ENCODE measurements around the gene TEX28.

TEX28 gene

DNA sequence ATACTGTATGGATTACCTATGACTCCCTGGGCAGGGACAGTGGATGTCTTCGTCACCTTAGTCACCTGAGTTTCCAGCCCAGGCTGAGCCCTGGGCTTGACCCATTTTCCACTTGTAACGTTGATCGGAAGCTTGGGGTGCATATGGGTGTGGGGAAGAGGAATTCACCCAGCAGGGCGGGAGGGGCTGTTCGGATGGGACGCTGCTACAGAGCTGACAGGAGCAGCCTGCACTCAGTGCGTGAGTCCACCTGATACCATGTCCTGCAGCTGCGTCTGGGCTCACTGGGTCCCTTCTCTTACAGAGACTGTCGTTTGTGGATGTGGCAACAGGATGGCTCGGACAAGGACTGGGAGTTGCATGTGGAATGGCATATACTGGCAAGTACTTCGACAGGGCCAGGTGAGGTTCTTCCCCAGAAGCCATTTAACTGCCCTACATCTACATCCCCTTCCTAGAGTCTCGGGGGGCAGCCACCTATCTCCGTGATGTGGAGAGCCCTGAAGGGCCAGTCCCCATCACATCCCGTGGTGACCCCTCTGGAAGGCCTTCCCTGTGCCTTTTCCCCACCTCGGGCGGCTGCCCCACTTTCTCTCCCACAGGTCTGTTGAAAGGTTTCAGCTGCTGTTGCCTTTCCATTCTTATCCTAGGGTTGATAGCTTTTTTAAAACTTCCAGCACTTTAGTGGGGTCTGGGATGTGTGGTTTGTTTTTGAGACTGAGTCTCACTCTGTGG lies 14.3 kb upstream of the TEX28 start:
- Histone ChIP-seq H3K4me3 (ENCODE audit: low read depth in 1 of 2, low read length in 1 of 2) (no peak overlapping the region), H3K27ac (peak overlapping the region; percentile 92), H3K9me3 (no peaks in the 10 kb centered on the region), H3K36me3 (no peaks in the 10 kb centered on the region), H3K27me3 (no peaks in the 10 kb centered on the region), H3K4me1 (ENCODE audit: control insufficient read depth in 1 of 2, insufficient read depth in 1 of 2, low read depth in 1 of 2, low read length in 1 of 2) (peaks cover 42 to 45% of the 10 kb centered on the region in 2 experiments)
- TF ChIP-seq, protein P1, sequence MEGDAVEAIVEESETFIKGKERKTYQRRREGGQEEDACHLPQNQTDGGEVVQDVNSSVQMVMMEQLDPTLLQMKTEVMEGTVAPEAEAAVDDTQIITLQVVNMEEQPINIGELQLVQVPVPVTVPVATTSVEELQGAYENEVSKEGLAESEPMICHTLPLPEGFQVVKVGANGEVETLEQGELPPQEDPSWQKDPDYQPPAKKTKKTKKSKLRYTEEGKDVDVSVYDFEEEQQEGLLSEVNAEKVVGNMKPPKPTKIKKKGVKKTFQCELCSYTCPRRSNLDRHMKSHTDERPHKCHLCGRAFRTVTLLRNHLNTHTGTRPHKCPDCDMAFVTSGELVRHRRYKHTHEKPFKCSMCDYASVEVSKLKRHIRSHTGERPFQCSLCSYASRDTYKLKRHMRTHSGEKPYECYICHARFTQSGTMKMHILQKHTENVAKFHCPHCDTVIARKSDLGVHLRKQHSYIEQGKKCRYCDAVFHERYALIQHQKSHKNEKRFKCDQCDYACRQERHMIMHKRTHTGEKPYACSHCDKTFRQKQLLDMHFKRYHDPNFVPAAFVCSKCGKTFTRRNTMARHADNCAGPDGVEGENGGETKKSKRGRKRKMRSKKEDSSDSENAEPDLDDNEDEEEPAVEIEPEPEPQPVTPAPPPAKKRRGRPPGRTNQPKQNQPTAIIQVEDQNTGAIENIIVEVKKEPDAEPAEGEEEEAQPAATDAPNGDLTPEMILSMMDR (IDR thresholded peaks at IDR 0.05): no peak

DNA sequence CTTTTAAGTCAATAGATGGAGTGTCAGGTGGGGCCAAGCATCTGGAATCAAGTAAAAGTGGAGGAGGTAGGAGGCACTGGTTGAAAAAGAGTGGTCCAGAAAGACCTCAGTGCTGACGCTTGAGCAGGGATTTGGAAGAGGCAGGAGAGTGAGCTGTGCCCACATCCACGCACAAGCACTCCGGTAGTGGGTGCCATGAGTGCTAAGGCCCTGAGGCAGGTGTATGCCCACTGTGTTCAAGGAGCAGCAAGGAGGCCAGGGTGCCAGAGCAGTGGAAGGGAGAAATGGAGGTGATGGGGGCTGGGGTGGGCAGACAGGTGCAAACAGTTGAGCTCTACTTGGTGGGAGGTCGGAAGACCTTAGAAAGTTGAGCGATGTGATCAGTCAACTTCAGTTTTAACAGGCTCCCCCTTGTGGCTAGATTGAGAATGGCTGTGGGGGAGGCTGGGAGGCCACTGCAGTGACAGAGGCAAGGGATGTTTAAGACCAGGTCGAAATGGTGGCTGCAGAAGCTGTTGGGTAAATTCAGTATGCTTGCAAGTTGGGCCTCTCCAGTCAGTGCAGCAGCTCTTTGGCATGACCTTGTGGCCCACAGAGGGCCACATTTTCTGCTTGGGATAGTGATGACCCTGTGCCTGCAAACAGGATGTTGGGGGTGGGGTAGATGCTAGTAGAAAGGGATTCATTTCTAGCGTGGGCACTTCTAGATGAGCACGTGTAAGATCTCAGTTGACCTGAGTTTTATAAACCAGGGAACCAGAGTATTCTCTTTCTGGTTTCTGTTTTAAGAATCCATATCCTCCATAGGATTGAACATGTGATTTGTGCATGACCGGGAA lies 13.4 kb upstream of the TEX28 start:
- no peaks in the 10 kb centered on the region for H3K9me3 ChIP-seq
- peaks cover 45 to 48% of the 10 kb centered on the region in 2 experiments for H3K4me1 ChIP-seq (ENCODE audit: control insufficient read depth in 1 of 2, insufficient read depth in 1 of 2, low read depth in 1 of 2, low read length in 1 of 2)
- H3K4me3 ChIP-seq (ENCODE audit: low read depth in 1 of 2, low read length in 1 of 2): no peak overlapping the region
- TF ChIP-seq, protein P1 (IDR thresholded peaks at IDR 0.05): peak; percentile 81
- H3K27me3 ChIP-seq: no peaks in the 10 kb centered on the region
- H3K27ac ChIP-seq: peak overlapping the region; percentile 92
- no peaks in the 10 kb centered on the region for H3K36me3 ChIP-seq

DNA sequence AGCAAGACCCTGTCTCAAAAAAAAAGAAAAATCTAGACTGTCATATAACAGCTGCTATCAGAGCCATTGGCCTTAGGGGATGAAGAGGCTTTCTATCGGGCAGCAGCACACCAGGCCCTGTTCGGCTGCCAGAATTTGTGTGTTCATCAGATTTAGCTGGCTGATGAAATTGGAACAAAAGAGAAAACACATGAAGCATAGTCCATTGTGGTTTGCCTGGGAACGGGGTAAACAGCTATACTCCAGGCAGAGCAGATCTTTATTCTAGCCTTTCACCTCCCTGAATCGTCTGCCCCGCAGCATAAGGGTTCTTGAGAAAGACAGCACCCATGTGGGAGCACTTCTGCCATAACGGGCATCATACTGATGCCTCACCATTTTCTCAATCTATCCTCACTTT lies 12.3 kb upstream of the TEX28 start:
- peak overlapping the region; percentile 92 for H3K27ac ChIP-seq
- no peak overlapping the region for H3K4me3 ChIP-seq (ENCODE audit: low read depth in 1 of 2, low read length in 1 of 2)
- no peaks in the 10 kb centered on the region for H3K9me3 ChIP-seq
- peaks cover 45 to 51% of the 10 kb centered on the region in 2 experiments for H3K4me1 ChIP-seq (ENCODE audit: control insufficient read depth in 1 of 2, insufficient read depth in 1 of 2, low read depth in 1 of 2, low read length in 1 of 2)
- TF ChIP-seq, protein P1 (IDR thresholded peaks at IDR 0.05): no peak
- H3K27me3 ChIP-seq: no peaks in the 10 kb centered on the region
- no peaks in the 10 kb centered on the region for H3K36me3 ChIP-seq

DNA sequence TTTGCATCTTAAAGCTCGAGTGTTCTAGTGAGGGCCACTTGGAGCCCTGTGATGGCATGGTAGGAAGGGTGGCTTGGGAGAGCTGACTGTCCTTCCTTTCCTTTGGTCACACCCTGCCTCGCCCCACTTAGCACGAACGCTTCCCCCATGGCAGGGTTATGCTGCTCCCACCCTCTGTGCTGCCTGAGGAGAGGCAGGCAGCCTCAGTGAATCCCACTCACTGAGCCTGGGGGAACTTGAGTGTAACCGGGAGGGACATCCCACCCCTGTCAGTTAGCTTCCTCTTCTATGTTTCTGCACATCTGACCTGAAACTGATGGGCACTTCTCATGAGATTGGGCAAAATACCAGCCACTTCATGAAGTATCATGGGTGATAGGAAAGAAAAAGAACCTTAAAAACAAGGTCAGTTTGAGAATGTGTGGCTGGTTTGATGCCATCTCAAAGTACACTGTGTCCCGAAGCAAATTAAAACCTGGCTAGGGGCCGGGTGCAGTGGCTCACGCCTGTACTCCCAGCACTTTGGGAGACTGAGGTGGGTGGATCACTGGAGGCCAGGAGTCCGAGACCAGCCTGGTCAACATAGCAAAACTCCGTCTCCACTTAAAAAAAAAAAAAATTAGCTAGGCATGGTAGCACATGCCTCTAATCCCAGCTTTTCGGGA lies 10.7 kb upstream of the TEX28 start:
- Histone ChIP-seq H3K4me1 (ENCODE audit: control insufficient read depth in 1 of 2, insufficient read depth in 1 of 2, low read depth in 1 of 2, low read length in 1 of 2) (peaks cover 50 to 59% of the 10 kb centered on the region in 2 experiments), H3K4me3 (ENCODE audit: low read depth in 1 of 2, low read length in 1 of 2) (no peak overlapping the region), H3K9me3 (no peaks in the 10 kb centered on the region), H3K27me3 (no peaks in the 10 kb centered on the region), H3K36me3 (no peaks in the 10 kb centered on the region), H3K27ac (peak overlapping the region; percentile 74)
- TF ChIP-seq, protein P1 (IDR thresholded peaks at IDR 0.05): no peak

DNA sequence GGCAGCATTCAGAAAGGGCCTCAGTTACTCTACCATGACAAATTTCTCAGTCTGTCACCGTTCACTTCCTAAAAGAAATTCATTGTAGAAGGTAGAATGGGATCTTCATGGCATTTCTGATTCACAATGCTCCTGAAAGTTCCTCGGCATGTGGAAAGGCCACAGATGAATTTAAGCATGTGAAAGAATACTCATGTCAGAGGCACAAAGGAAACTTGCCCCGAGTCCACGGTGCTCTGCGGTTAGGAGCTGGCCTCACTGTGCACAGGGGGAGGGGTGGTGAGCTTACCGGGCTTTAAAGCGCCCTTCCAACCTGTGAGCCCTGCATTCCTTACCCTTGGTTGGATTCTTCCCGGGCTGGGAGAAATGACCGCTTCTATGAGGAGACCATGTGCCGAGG lies 9.9 kb upstream of the TEX28 start:
- no peaks in the 10 kb centered on the region for H3K9me3 ChIP-seq
- H3K27ac ChIP-seq: peak overlapping the region; percentile 74
- no peaks in the 10 kb centered on the region for H3K36me3 ChIP-seq
- peaks cover 50 to 59% of the 10 kb centered on the region in 2 experiments for H3K4me1 ChIP-seq (ENCODE audit: control insufficient read depth in 1 of 2, insufficient read depth in 1 of 2, low read depth in 1 of 2, low read length in 1 of 2)
- TF ChIP-seq, protein P1 (IDR thresholded peaks at IDR 0.05): no peak
- no peak overlapping the region for H3K4me3 ChIP-seq (ENCODE audit: low read depth in 1 of 2, low read length in 1 of 2)
- no peaks in the 10 kb centered on the region for H3K27me3 ChIP-seq
